ENCODE data around the gene DOCK1. TPM values are rescaled to one million over a fixed set of nuclear protein-coding genes. Genes with fewer than 3 reads are reported as not detected.
A peak's percentile ranks its signal among the peaks of the same experiment; 100 is the strongest.

DOCK1 gene
- total RNA-seq, 2 donors from 2014 or later, result 34.3 to 44.1 TPM

DNA sequence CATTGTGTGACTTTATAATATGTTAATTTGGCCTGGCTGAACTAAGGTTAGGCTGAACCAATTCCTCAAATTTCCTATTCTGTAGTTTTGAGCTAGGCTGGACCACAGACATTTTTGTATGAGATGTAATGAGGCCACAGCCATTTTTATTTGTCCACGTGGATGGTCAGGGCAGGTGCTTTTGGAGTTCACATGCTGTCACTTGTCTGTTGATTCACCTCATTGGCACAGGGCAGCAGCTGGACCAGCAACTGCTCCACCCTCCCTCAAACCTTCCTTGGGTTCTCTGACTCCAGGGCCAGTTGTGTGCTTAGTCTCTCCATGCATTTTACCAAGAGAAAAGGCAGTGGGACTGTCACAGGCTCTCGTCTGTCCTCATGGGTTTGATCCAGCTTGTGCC is 567.7 kb downstream of the DOCK1 start:
- 36 to 45% methylated on average over 2 of the region's 2 CpGs for WGBS, 2 donors
- Histone ChIP-seq H3K4me1 (no peaks in the 10 kb centered on the region), H3K36me3 (replicated peaks in 1 of 2; ENCODE audit: insufficient read depth in 1 of 2, low read depth in 2 of 2) (no peaks in the 10 kb centered on the region), H3K27ac (no peak overlapping the region), H3K4me3 (no peak overlapping the region), H3K9me3 (no peaks in the 10 kb centered on the region), H3K27me3 (no peaks in the 10 kb centered on the region)
- TF ChIP-seq, protein P1, sequence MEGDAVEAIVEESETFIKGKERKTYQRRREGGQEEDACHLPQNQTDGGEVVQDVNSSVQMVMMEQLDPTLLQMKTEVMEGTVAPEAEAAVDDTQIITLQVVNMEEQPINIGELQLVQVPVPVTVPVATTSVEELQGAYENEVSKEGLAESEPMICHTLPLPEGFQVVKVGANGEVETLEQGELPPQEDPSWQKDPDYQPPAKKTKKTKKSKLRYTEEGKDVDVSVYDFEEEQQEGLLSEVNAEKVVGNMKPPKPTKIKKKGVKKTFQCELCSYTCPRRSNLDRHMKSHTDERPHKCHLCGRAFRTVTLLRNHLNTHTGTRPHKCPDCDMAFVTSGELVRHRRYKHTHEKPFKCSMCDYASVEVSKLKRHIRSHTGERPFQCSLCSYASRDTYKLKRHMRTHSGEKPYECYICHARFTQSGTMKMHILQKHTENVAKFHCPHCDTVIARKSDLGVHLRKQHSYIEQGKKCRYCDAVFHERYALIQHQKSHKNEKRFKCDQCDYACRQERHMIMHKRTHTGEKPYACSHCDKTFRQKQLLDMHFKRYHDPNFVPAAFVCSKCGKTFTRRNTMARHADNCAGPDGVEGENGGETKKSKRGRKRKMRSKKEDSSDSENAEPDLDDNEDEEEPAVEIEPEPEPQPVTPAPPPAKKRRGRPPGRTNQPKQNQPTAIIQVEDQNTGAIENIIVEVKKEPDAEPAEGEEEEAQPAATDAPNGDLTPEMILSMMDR (IDR thresholded peaks at IDR 0.05), result no peak
- no peak for DNase-seq
- intact Hi-C loops (cut with DNase I), result no loop called here
- ATAC-seq, result no peak

DNA sequence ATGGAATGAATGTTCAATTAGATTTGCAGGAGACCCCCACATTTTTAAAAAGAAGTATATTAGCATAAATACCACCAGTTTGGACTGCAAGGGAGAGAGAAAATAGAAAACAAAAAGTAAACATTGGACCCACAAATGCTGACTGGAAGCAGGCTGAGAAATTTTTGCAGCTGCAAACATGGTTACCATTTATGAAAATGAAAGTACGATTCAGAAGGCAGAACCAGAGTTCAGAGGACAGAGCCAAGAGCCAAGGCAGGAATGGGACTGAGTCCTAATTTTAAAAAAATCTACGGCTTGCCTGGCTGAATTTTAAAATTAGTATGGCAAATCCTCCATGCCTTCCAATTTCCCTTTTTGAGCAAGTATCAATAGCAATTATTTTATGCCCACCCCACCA is 569.3 kb downstream of the DOCK1 start:
- TF ChIP-seq POLR2A (IDR thresholded peaks at IDR 0.05), result no peak
- TF ChIP-seq, protein P1 (IDR thresholded peaks at IDR 0.05), result no peak
- H3K36me3 ChIP-seq (replicated peaks in 1 of 2; ENCODE audit: insufficient read depth in 1 of 2, low read depth in 2 of 2), result no peaks in the 10 kb centered on the region
- no peak overlapping the region for H3K27ac ChIP-seq
- H3K9me3 ChIP-seq, result no peaks in the 10 kb centered on the region
- H3K4me1 ChIP-seq, result no peaks in the 10 kb centered on the region
- intact Hi-C loops (cut with DNase I), result no loop called here
- no peak for ATAC-seq
- no peak for DNase-seq
- H3K27me3 ChIP-seq, result no peaks in the 10 kb centered on the region
- 23 to 26% methylated on average over 2 of the region's 2 CpGs for WGBS, 2 donors
- no peak overlapping the region for H3K4me3 ChIP-seq

DNA sequence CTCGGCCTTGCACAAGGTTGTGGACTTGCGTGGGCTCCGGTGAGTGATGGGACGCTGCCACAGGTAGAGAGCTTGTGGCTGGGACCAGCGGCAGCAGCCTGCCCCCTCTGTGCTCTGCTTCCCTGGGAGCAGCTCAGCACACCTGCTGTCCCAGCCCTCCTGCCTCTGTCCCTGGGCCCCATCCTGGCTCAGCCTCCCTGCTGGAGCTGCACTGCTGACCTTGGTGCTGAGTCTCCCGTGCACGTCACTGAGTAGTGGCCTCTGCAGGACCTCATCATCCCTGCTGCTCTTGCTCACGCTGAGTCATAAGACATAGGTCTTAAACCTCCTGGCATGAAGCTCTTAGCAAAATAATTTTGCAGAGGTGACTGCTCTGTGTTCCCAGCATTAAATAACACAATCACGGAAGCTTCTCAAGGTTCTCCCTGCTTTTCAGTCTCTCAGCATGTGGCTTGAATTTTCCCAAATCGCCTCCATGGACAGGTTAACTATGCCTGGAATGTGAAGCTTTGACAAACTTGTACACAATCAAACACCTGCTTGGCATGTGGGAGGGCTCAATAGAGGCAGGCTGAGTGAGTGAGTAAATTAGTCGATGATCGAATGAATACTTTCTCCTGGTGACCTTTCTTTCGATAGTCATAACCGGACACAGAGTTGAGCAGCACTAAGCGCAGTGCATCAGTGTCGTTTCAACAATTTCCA is 580.1 kb downstream of the DOCK1 start:
- H3K36me3 ChIP-seq (replicated peaks in 1 of 2; ENCODE audit: insufficient read depth in 1 of 2, low read depth in 2 of 2), result no peaks in the 10 kb centered on the region
- WGBS, 2 donors, result 13 to 15% methylated on average over 11 to 16 of the region's 16 CpGs
- H3K4me3 ChIP-seq, result no peak overlapping the region
- no peaks in the 10 kb centered on the region for H3K9me3 ChIP-seq
- DNase-seq (peak; percentile 18 to 25 (median 21)), ATAC-seq (peak; percentile 80)
- H3K27ac ChIP-seq, result peak overlapping the region in 3 of 4 donors; percentile 26 to 67 (median 44)
- H3K27me3 ChIP-seq, result no peaks in the 10 kb centered on the region
- no peak for TF ChIP-seq POLR2A (IDR thresholded peaks at IDR 0.05)
- TF ChIP-seq, protein P1 (IDR thresholded peaks at IDR 0.05), result no peak
- H3K4me1 ChIP-seq, result peaks cover 27% of the 10 kb centered on the region
- intact Hi-C loops (cut with DNase I), result no loop called here

DNA sequence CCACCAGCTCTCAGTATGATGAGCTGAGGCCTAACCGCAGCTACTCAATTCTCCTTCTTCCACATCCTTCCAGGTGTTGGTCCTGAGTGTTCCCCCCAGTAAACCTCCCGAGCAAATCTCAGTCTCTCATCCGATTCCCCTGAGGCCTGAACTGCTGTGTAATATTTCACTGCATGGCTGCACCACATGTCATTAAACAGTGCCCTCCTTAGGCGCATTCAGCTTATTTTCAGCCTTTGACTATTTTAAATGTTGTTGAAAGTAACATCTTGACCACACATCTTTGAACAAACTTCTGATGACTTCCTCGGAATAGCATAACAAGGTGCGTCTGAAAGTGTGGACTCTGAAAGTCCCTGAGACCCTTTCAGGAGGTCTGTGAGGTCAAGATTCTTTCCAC is 581.1 kb downstream of the DOCK1 start:
- WGBS, 2 donors, result 66 to 84% methylated on average over 6 of the region's 6 CpGs
- Histone ChIP-seq H3K4me3 (no peak overlapping the region), H3K4me1 (peaks cover 27% of the 10 kb centered on the region), H3K9me3 (no peaks in the 10 kb centered on the region), H3K36me3 (replicated peaks in 1 of 2; ENCODE audit: insufficient read depth in 1 of 2, low read depth in 2 of 2) (no peaks in the 10 kb centered on the region), H3K27ac (peak overlapping the region in 1 of 4 donors; percentile 67), H3K27me3 (no peaks in the 10 kb centered on the region)
- no peak for DNase-seq
- TF ChIP-seq, protein P1 (IDR thresholded peaks at IDR 0.05), result no peak
- TF ChIP-seq POLR2A (IDR thresholded peaks at IDR 0.05), result no peak
- no peak for ATAC-seq
- intact Hi-C loops (cut with DNase I), result no loop called here
